ENCODE data around the gene LRRC37B. TPM values are rescaled to one million over a fixed set of nuclear protein-coding genes. Genes with fewer than 3 reads are reported as not detected.
"Not testable (repeated sequence)": the region's sequence is repeated elsewhere in the genome, so short reads cannot be mapped to it uniquely, and the experiment has no call there.

LRRC37B gene
- total RNA-seq, 1 experiment from 2014 or later, result 20.6 TPM

GRCh38 chr17:32006957-32007462 lies at the start of gene LRRC37B (continued):
- TF ChIP-seq TEAD1 (CRISPR knock-in tag; IDR thresholded peaks at IDR 0.05) (peak; percentile 67; the same call in 1 of the 2 replicates), ZNF232 (CRISPR knock-in tag; IDR thresholded peaks at IDR 0.05) (no peak), E2F1 (CRISPR knock-in tag; IDR thresholded peaks at IDR 0.05) (no peak), CBFB (CRISPR knock-in tag; IDR thresholded peaks at IDR 0.05; ENCODE audit: low read depth) (no peak), FOXJ3 (CRISPR knock-in tag; IDR thresholded peaks at IDR 0.05; ENCODE audit: borderline replicate concordance) (no peak), RELA (CRISPR knock-in tag; IDR thresholded peaks at IDR 0.05; ENCODE audit: borderline replicate concordance) (no peak), ETV6 (CRISPR knock-in tag; IDR thresholded peaks at IDR 0.05) (no peak), ZNF317 (CRISPR knock-in tag; IDR thresholded peaks at IDR 0.05; ENCODE audit: borderline replicate concordance, low read depth) (no peak), ARID4B (CRISPR knock-in tag; IDR thresholded peaks at IDR 0.05; ENCODE audit: borderline replicate concordance) (peak; percentile 65; the same call in 1 of the 2 replicates), MYBL2 (CRISPR knock-in tag; IDR thresholded peaks at IDR 0.05) (no peak), MAX (CRISPR knock-in tag; IDR thresholded peaks at IDR 0.05) (peak; percentile 82; the same call in 1 of the 2 replicates), ZNF416 (CRISPR knock-in tag; IDR thresholded peaks at IDR 0.05) (no peak), E2F4 (CRISPR knock-in tag; IDR thresholded peaks at IDR 0.05; ENCODE audit: borderline replicate concordance, low read depth) (no peak), CREM (CRISPR knock-in tag; IDR thresholded peaks at IDR 0.05) (no peak), ZNF512 (CRISPR knock-in tag; IDR thresholded peaks at IDR 0.05; ENCODE audit: borderline replicate concordance) (no peak), PRDM15 (CRISPR knock-in tag; IDR thresholded peaks at IDR 0.05) (no peak), KAT7 (CRISPR knock-in tag; IDR thresholded peaks at IDR 0.05; ENCODE audit: borderline replicate concordance) (peak; percentile 7; the same call in 1 of the 2 replicates), NR1H2 (CRISPR knock-in tag; IDR thresholded peaks at IDR 0.05) (no peak), RORB (CRISPR knock-in tag; IDR thresholded peaks at IDR 0.05) (no peak), USF1 (CRISPR knock-in tag; IDR thresholded peaks at IDR 0.05) (peak; percentile 97)

- H3K27me3 Mint-ChIP-seq (ENCODE audit: low read depth); H3K9me3 Mint-ChIP-seq; H3K4me1 Mint-ChIP-seq; DNase-seq (ENCODE audit: low spot score); ATAC-seq; H3K27ac Mint-ChIP-seq; H3K4me3 Mint-ChIP-seq; CTCF ChIA-PET: not testable (repeated sequence)
- POLR2A ChIA-PET, result interaction anchor here (0.6 kb wide), 1 partner anchor 37 kb away, joined by 3 read pairs; no protein-coding TSS in a partner anchor
- peaks cover 54% of the 10 kb centered on the region for H3K36me3 Mint-ChIP-seq
Measured at GRCh38 chr17:31964131-31964530, 43.1 kb upstream of the LRRC37B start.

Data from WTC11 (cell line).